NCI-H2081 treated with DMSO at 0.1 percent for 48 hours (cell line): Measurements from ENCODE around the gene UNC5A.

Source experiments
- DNase-seq: peaks from one replicate; lab custom pipeline; 2025; lab: John Stamatoyannopoulos, UW

Gene UNC5A

DNA sequence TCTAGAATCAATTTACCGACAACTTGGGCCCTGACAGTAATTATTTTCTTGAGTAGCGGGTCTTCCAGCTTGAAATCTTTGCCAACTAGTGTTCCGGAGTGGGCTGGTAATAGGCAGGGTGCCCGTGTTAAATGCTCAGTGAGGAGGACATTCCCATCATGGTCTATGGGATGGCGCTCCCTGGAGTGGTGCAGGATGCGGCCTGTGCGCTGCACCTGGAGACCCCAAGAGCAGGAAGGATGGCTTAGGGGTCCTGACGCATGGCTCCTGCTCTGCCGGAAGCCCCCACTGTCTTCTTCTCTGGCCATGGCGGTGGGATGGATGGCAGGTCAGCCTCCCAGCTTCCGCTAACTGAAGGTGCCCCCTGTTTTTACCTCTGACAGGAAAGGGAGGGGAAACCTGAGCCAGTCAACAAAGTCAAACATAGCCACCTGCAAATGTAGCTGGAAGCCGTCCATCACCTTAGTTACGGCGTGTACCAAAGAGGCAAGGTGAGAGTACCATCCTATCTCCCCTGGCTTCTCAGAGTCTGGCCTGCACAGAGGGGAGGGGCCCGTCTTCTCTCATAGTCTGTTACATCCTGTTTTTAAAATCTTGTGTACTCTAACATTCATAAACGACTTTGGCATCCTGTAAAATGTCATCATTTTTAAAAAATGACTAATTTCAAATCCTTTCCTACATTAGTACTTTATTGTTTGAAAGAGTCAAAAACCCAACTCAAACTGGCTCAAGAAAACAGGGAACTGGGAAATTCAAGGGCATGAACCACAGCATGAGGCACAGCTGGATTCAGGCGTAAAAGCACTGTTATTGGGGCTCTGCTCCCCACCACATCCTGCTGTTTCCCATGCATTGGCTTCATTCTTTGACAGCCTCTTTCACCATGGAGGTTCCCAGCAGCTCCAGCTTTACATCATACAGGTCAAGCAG, 28.5 kb upstream of the UNC5A start:
- DNase-seq = no peak

DNA sequence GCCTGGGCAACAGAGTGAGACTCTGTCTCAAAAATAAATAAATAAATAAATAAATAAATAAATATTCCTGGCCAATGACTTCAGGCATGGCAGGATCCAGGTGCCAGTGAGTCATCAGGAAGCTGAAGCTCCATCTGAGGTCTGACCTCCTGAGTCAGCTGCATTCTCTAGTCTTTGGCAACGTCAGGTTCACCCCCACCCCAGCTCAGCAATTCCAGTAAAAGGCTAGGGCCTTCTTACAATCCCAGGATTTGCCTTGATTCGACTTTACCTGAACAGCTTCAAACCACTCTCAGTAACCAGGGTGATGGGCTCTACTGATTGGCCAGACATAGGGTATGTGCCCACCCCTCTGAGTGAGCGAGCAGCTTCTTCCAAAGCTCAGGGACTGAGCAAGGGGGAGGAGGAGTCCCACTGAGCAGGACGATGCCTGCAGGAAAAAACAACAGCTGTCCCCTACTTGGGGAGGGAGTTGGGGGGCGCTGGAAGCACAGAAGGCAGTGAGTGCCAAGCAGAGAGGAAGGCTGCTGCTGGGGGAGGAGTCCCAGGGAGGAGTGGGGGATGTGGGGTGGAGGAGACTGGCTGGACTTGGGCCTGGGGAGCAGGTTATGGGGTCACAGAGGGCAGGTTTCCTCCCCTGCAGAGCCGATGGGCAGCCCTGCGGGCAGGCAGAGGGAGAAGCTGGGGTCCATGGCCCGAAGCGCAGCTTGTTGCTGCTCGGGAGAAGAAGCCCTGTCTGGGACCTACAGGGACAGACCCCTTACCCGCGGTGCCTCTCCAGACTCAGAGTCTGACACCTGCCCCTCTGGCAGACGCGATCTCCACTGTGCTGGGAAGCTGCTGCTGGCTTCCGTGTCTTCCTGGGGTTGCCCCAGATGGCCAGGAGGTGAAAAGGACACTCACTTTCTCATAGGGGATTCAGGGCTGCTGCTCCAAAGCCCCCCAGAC, 25.9 kb upstream of the UNC5A start:
- no peak for DNase-seq

DNA sequence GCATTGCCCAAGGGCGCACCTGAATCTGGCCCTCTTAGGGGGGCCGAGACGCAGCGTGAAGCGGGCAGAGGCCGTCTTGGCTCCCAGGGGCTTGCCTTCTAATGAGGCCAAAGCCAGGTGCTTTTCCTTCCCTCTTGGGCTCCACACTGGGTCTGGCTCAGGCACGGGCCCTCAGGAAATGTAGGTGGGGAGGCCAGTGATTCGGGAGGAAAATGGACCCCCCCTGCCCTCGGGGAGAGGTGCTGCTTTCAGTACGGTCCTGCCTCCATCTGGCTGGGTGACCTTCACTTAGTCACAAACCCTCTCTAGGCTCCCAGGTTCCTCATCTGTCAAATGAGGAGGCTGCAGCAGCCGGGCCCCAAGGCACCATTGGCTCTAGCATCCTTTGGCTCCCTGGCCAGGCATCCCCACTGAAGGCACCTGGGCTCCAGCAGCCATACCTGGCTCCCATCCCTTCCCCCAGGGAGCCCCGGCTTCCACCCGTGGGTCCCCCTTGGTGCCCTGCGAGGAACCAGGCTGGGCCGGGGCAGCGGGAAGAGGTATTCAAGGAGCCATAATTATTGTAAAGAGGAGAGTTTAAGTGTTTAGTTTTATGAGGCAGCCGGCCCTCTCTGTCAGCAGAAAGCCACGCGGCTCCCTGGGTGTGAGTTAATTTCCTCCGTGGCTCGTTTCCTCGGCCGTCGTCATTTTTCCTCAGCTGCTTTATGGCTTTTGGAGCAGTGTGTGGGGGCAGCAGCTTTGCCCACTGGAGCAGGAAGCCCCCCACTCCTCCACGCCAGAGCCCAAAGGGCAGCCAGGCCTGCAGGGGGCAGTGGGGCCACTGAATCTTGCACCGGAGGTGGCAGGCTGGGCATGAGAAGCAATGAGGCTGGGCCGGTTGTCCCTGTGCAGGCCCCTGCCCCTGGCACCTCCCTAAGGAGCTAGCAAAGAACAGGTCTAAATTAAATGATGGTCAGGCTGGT, 24.9 kb upstream of the UNC5A start:
- no peak for DNase-seq

DNA sequence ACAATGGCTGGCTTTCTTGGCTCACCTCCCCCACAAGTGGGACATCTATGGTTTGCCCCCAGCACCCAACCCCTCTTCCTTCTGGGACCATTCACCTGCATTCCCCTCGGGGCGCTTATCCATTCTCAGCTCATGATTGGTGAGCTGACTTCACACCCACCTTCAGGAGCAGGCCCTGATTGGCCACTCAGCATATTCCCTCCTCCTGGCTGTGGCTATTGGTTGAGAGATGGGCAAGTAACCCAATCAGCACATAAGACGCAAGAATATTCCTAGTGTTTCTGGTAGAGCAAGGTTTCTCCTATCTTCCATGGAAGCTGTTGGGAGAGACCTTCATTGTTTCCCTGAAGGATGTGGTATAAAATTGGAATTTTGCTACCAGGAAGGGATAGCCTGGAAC, 22.7 kb upstream of the UNC5A start:
- no peak for DNase-seq

DNA sequence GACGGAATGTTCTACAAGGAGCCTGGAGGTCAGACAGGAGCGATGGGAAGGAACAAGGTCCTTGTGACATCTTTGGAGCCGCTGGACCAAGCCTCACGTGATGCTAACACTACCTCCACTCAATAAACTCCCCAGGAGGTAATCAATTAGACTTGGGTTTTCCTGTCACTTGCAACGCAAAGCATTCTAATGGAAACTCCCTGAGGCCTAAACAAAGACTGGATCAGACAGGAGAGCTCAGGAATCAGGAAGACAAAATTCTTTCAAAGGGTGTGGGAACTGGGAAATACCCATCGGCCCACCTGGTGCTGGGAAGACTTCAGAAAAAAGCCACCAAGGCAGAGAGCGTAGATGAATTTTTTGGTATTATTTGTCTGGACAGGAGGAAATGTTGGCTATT, 22.3 kb upstream of the UNC5A start:
- DNase-seq = no peak

DNA sequence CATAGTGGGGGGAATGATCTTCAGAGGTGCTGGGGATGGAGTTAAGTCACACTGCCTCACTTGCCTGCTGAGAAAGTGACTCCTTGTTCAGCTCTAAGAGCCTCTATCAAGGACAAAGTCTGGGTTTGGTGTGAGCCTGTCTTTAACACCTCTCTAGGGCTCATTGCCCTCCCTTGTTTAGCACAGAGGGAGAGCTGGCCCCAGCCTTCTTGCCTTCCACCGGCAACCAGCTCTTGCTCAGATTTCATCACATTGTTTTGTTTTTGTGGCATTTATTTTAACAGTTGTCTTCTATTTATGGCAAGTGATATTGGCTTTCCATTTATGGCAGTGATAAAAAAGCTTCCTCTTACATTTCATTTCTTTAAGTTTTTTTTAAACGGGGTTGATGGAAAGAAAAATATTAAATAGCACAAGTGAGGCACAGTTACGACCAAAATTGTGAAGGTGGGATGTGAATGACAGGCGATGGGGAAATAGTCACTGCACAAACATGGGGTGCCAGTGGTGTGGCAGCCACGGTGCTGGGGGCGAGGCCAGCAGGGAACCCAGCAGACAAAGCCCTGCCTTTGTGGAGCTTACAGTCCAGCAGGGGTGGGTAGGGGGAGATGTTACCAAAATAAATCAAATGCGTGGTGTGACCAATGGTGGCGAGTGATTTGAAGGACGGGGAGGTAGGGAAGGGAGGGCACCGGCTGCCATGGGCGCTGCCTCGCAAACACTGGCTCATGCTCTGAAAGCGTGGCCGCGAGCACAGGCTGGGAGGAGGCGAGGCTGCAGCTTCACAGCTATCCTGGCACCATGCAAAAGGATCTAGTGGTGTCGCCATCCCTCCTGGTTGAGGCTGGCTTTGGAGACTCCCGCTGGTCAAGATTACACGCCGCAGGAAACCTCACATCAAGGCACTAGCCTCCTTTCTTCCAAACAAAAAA, 21.2 kb upstream of the UNC5A start:
- DNase-seq = no peak

DNA sequence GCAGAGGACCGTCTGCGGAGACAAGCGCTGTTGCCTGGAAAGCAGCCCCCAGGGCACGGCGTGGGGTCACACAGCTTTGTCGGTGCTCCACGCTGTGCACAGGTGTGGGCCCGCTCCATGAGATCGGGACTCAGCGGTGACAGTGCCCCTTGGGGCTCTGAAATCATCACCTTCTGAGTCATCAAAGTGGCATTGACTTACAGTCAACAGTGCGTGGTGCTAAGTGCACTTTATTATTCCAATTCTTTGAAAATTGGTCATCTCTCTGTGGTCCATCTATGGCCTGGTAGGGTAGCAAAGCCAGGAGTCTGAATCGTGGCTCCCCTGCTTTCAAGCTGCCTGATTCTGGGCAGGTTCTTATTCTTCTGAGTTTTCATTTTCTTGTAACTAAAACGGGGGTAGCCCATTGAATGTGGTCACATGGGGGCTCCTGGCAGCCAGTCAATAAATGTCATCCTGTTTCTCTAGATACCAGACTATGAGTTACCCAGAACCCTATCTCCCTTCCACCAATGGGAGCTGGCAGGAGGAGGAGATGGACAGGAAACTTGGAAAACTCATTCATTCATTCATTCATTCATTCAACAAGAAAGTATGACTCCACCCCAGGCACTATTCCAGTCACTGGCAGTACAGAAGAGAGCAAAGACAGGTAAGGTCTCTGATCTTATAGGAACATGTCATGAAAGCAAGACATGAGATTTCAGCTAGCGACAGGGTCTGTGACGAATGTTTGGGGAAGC, 20.3 kb upstream of the UNC5A start:
- no peak for DNase-seq

DNA sequence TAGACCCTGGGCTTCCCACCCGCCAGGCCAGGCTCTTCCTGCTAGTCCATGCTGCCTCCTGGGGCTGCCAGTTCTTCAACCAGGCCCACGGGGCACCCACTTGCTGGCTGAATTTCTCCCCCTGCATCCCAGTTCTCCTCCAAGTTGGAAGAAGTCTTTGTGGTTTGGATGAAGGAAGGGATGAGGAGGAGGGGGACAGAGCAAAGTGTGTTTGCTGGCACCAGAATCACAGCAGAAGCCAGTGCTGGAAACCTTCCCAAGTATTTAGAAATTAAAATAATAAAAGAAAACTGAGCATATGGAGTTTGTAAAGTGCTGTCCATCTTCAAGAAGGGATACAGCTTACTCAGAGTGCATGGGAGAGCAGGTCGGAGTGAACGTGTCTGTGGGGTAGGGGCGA, 19.4 kb upstream of the UNC5A start:
- no peak for DNase-seq

DNA sequence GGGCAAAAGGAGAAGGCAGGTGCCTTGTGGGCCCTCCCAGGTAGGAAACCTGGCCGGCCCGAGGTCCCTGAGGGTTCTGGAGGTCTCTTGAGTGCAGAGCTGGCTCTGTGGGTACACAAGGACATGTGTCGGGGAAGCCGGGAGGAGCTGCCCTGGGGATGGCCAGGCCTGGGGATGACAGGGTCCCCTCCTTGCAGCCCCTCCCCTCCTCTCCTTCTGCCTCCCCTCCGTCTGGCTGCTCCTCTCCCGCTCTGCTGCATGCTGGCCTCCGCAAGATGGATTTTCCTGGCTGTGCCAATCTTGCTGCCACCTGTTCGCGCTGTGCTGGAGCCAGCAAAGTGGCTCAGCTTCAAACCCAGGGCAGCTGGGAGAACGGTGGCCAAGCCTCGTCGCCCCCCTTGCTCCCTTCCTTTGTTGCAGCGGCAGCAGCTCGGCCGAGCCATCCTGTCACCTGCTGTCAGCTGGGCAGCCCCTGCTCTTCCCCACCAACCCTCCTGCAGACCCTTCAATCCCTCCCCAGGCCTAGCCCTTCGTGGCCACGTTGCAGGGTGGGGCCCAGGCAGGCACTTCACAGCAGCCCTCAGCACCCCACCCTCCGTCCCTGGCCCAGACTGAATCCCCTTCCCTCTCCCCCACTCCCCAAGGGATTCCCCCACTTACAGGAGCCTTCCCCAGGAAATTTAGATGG, 17.6 kb upstream of the UNC5A start:
- DNase-seq = no peak

DNA sequence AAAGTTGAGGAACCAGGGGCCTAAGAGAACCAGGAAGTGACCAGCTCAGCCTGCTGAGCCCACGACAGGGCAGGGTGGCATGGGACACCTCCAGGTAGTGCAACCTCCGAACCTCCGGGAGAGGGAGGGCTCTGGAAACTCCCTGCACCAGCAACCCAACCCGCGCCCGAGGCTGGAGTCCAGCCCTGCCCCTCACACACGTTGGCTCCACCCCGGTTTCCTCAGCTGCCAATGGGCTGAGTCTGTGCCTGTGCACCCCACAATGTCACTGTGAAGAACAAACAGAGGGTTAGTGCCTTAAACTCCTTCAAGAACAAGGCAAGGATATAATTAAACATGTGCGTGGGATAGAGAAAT, 17.0 kb upstream of the UNC5A start:
- DNase-seq = no peak

DNA sequence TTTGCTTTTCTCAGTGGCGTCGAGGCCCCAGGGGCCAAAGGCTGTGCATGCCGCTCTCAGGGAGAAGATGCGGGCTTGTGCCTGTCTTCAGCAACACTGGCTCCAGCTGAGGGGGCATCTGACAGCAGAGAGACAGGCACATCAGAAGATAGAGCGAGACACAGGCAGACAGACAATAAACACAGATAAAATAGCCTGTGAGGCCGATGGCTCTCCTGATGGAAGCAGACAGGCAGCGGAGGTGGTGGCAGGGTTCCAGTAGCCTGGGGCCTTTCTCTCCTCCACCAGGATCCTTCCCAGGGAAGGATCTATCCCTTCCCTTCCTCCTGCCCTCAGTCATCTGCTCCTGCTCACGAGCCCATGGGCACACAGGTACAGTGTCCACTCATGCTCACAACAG, 16.6 kb upstream of the UNC5A start:
- DNase-seq = no peak

DNA sequence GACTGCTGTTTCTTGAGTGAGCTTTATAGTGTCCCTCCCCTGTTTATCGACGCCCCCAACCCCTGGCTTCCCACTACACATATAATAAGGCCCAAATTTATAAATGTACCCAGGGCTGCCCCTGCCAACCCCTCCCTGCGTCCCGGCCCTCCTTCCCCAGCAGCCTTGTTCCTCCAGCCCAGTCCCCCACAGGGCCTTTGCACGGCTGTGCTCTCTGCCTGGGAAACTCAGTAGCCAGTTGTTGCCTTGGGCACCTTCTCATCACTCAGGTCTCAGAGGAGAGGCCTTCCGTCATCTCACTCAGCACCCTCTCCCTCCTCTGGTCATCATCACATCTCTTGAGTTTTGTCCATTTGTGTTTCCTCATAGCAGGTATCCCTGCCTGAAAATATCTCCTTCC, 15.8 kb upstream of the UNC5A start:
- no peak for DNase-seq

DNA sequence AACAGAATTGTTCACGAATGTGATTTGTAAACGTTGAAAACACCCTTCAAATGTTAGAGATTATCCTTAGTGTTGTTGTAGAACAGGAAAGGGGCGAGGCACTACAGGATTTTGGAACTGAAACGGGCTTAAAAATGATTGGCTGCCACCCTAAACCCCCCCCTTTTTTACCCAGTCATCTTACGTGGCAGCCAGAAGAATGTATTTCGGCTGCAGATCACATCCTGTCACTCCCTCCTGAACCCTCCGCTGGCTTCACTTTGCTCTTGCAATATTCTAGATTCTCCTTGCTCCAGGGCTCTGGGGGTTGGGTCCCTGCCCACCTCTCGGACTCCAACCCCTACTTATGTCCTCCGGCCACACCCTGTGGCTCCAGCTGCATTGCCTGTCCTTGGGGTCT, 13.9 kb upstream of the UNC5A start:
- DNase-seq = no peak

DNA sequence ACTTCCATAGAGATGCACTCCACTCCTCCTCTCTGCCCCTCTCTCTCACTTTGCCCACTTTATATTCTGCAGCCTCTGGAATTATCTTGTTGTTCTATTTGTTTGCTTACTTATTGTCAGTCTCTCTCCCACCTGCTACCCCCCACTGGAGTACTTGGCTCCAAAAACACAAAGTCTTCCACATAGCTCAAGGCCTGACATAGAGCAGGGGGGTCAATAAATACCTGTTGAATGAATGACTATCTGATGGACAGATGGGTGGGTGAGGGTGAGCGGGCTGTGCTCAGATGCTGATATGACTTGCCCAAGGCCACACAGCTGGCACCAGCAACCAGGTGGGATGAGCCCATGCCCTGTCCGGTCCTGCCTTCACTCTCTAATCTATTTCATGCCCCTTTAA, 13.4 kb upstream of the UNC5A start:
- no peak for DNase-seq

DNA sequence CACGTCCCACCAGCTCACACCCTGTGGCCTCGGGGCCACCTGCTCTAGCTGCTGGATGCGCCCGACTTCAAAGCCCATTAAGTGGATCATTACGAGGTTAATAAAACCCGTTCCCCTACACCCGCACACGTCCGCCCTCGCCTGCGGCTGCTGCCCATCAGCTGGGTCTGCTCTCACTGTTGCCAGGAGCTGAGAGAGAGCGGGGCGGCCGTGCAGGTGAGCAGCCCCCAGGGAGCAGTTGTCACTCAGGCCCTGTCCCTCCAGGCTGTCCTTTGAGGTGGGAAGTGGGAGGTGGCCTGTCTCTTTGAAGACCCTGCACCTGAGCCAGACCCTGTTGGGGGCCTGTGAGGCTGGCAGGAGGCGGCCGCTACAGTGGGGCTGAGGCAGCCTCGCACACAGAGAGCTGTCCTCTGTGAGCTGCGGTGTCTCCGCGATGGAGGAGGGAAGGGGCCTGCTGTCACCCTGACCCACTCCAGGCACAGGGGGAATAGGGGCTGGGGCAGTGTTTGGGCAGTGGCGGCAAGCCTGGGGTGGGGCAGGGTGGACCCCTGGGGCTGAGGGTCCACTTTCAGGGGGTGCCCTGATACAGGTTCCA, 12.8 kb upstream of the UNC5A start:
- no peak for DNase-seq

DNA sequence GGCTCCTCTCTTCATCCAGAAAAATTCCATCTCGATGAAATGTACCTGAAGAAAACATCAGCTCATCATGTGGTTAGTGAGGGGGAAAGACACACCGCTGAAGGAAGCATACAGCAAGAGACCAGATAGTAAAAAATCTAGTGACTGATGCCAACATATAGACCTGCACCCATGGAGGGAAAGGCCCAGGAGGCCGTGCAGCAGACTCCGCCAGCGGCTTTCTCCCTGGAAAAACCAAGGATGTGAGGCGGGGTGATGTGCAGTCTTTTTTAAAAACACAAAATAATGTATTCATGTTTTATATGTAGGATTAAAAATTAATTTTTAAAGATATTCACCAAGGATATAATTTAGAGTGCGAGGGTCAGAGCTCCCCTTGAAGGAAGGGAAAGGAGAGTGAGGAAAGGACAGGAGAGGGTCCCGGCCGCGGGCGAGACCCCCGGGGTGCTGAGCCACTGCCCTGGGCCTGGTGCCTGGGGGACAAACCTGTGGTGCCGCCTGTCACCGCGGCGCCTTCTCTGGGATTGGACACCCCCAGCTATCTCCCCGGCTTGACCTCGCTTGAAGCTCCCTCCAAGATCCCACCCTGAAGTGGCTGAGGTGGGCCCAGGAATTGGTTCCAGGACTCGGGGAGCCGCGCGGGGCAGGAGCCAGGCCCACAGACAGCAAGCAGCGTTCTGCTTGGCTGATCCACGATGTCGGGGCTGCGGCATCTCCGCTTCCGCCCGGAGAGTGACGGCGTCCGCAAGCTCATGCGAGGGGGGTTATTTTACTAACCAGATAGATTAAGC, 12.1 kb upstream of the UNC5A start:
- DNase-seq = no peak

DNA sequence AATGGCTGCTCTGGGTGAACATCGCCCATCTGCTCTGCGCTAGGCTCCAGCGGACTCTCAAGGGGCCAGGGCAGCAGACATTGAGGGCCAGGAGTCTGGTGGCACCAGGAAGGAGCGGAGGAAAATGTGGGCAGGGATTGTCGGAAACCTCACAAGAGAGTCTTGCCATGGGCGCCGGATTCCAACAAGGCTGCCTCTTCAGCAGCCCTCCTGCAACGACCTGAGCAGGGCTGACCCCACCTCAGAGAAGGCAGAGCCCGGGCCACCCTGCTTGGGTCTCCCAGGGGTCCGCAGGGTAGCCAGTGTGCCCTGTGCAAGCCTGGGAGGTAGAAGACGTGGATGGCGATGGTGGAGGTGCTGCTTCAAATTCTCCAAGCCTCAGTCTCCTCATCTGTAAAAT, 11.4 kb upstream of the UNC5A start:
- DNase-seq = no peak

DNA sequence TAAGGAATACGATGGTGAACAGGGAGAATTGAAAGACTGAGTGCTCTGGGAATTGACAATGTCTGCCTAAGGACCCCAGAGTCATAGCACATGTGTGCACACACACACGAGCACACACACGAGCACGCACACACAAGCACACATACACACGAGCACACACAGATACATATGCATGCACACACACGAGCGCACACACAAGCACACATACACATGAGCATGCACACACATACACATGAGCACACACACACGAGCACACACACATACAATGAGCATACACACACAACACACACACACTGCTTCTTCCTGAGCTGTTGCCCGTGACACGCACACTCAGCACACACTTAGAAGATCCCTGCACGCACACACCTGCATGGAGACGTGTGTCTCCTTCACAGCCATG, 10.9 kb upstream of the UNC5A start:
- no peak for DNase-seq
